ENCODE measurements around the gene SLCO3A1.
"Not testable (repeated sequence)": the region's sequence is repeated elsewhere in the genome, so short reads cannot be mapped to it uniquely, and the experiment has no call there.

Gene SLCO3A1

GRCh38 chr15:92070251-92070650 lies 216.7 kb downstream of the SLCO3A1 start:
- DNase-seq (ENCODE audit: low read depth in 2 of 2), result not testable (repeated sequence)

- no peak for DNase-seq (ENCODE audit: low read depth in 2 of 2)
Measured at GRCh38 chr15:92071045-92071634, 217.6 kb downstream of the SLCO3A1 start.

GRCh38 chr15:92073044-92073785 lies 219.7 kb downstream of the SLCO3A1 start:
- no peak for DNase-seq (ENCODE audit: low read depth in 2 of 2)

- DNase-seq (ENCODE audit: low read depth in 2 of 2), result no peak
Measured at GRCh38 chr15:92074101-92074500, 220.6 kb downstream of the SLCO3A1 start.

GRCh38 chr15:92074646-92075045 lies 221.1 kb downstream of the SLCO3A1 start:
- no peak for DNase-seq (ENCODE audit: low read depth in 2 of 2)

- no peak for DNase-seq (ENCODE audit: low read depth in 2 of 2)
Measured at GRCh38 chr15:92075764-92076163, 222.3 kb downstream of the SLCO3A1 start.

DNA sequence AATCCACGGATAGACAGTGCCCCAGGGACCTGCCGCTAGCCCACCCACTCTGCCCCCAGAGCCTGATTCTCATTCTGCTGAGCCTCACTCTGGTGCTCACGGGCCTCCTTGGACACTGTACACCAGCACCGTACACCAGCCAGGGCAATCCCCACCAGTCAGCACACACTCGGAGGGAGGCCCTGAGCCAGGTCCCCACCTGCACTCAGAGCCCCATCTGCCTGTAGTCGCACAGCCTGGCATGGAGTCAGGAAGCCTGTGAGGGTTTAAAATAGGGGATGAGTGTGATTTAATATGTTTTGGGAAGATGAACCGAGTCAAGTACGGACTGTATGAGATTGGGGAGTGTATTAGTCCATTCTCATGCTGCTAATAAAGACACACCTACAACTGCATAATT lies 223.0 kb downstream of the SLCO3A1 start:
- no peak for DNase-seq (ENCODE audit: low read depth in 2 of 2)

GRCh38 chr15:92077353-92078085 lies 224.0 kb downstream of the SLCO3A1 start:
- DNase-seq (ENCODE audit: low read depth in 2 of 2), result peak; percentile 59 to 62

- no peak for DNase-seq (ENCODE audit: low read depth in 2 of 2)
Measured at GRCh38 chr15:92078270-92078669, 224.8 kb downstream of the SLCO3A1 start.

GRCh38 chr15:92079047-92079446 lies 225.5 kb downstream of the SLCO3A1 start:
- DNase-seq (ENCODE audit: low read depth in 2 of 2), result peak in 1 of 2 donors; percentile 19

GRCh38 chr15:92079647-92080255 lies 226.2 kb downstream of the SLCO3A1 start:
- DNase-seq (ENCODE audit: low read depth in 2 of 2), result no peak

GRCh38 chr15:92082006-92082843 lies 228.7 kb downstream of the SLCO3A1 start:
- peak in 1 of 2 donors; percentile 43 for DNase-seq (ENCODE audit: low read depth in 2 of 2)

DNA sequence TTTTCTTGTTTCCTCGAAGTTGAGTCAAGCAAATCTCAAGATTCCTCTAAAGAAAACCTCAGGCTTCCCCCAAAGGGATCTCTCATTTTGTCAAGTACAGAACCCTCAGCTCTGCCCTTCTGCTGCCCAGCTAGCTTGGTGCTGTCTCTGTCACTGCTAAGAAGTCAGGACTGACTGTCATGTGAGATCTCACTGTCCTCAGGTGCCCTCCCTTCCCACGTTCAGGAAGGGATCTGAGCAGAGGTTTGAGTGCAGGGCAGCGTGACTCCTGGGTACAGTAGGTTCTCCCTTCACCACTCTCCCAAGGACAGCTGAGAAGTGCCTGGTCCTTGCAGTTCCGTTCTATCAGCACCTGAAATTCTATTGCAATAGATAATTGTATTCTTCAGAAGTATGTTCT lies 229.7 kb downstream of the SLCO3A1 start:
- DNase-seq (ENCODE audit: low read depth in 2 of 2), result no peak

- no peak for DNase-seq (ENCODE audit: low read depth in 2 of 2)
Measured at GRCh38 chr15:92087211-92087610, 233.7 kb downstream of the SLCO3A1 start.

GRCh38 chr15:92091155-92091734 lies 237.7 kb downstream of the SLCO3A1 start:
- no peak for DNase-seq (ENCODE audit: low read depth in 2 of 2)

DNA sequence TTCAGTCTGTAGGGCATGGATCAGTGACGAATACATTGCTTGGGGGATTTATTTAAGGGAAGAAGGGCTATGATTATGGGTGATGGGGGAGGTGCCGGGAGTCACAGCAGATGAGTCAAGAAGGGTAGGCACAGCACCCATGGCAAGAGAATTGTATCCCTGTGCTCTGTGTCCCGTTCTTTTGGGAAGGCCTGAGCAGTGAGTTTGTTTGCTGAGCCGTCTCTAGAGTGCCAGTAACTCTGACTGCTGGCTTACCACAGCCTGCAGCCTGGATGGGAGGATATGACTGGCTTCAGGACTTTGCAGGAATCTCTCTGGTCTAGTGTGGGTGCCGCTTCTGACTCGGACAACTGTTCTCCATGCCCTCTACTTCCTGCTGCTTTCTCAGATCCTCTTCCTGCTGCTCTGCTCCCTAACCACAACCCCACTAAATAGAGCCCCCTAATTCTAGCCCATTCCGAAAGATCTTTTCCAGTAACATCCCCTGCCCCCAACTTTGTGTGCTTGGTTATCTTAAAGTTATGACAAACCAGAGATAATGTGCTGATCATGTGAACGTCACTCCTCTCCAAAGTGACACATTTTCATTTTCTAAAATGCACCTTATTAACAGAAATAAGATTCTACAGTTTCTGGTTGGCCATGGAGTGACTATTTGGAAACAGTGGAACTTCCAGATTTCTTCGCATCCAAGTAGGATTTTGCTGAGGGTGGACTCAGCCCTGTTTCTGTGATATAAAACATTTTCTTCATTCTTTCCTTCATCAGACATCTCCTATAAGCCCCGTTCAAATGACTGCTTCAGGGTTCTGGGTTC lies 239.0 kb downstream of the SLCO3A1 start:
- no peak for DNase-seq (ENCODE audit: low read depth in 2 of 2)

- DNase-seq (ENCODE audit: low read depth in 2 of 2), result no peak
Measured at GRCh38 chr15:92095693-92096092, 242.2 kb downstream of the SLCO3A1 start.

DNA sequence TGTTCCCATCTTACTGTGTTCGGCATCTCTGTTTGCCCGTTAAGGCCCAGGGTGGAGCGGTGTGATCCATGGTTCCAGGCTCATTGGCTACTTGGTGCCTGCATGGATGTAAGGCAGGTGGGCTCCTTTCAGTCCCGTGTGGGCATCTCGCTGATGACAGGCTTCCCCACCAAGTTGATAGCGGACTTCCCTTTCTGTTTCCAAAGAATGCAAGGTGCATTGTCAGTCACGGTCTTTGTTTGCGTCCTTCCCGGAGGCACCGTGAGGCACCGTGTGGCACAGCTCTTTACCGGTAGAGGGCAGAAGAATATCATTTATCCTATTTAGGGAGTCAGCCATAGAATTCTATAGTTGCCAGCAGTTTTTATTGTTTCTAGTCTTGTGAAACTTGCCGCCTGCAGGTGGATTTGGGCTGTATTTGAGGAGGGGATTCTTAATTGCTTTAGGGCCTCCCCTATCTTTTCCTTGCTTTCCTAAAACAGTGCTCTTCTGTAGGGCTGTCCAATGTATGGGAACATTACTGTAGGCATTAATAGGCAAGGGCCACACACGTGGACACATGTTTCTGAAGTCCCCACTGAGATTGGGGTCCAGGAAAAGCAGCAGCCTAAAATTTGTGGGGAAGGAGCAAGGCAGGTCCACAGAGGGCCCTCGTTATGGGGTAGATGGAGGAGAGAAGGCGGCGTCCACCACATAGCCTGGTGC lies 244.1 kb downstream of the SLCO3A1 start:
- DNase-seq (ENCODE audit: low read depth in 2 of 2), result peak; percentile 24 to 41

GRCh38 chr15:92098869-92099268 lies 245.4 kb downstream of the SLCO3A1 start:
- no peak for DNase-seq (ENCODE audit: low read depth in 2 of 2)

GRCh38 chr15:92100301-92100700 lies 246.8 kb downstream of the SLCO3A1 start:
- no peak for DNase-seq (ENCODE audit: low read depth in 2 of 2)
